NCI-H2171 treated with DMSO at 0.1 percent for 48 hours (cell line): ENCODE measurements around the gene C19orf47.

ENCODE experiments used
- DNase-seq: peaks from one replicate; lab custom pipeline; 2025; lab: John Stamatoyannopoulos, UW

The C19orf47 gene

GRCh38 chr19:40348125-40348913 lies at the start of gene C19orf47, which contains the start of gene PLD3:
Gene C19orf47 (minus strand): TSS chr19:40348397. CDS start chr19:40341857, 6,540 bp downstream.
Gene PLD3 (plus strand): TSS chr19:40348695. CDS start chr19:40366484, 17,789 bp downstream.
- DNase-seq, result peak; percentile 99

- no peak for DNase-seq
Observed at GRCh38 chr19:40397568-40397906, 49.3 kb upstream of the C19orf47 start.

GRCh38 chr19:40396886-40397567 lies 48.8 kb upstream of the C19orf47 start:
- DNase-seq, result no peak

- no peak for DNase-seq
Observed at GRCh38 chr19:40395956-40396355, 47.8 kb upstream of the C19orf47 start.

- DNase-seq, result no peak
Observed at GRCh38 chr19:40394816-40395210, 46.6 kb upstream of the C19orf47 start.

- DNase-seq, result no peak
Observed at GRCh38 chr19:40393894-40394815, 46.0 kb upstream of the C19orf47 start.

GRCh38 chr19:40392894-40393517 lies 44.8 kb upstream of the C19orf47 start:
- DNase-seq, result no peak

- no peak for DNase-seq
Observed at GRCh38 chr19:40392123-40392522, 43.9 kb upstream of the C19orf47 start.

GRCh38 chr19:40390084-40390742 lies 42.0 kb upstream of the C19orf47 start, which contains the start of gene HIPK4:
Gene HIPK4 (minus strand): TSS chr19:40390181. CDS start chr19:40389902, 279 bp downstream.
- DNase-seq, result no peak

GRCh38 chr19:40389404-40390083 lies 41.3 kb upstream of the C19orf47 start:
- no peak for DNase-seq

GRCh38 chr19:40388481-40388880 lies 40.3 kb upstream of the C19orf47 start:
- no peak for DNase-seq

- no peak for DNase-seq
Observed at GRCh38 chr19:40387155-40387554, 39.0 kb upstream of the C19orf47 start.

- no peak for DNase-seq
Observed at GRCh38 chr19:40383668-40384248, 35.6 kb upstream of the C19orf47 start.

GRCh38 chr19:40381321-40381720 lies 33.1 kb upstream of the C19orf47 start:
- DNase-seq, result no peak

GRCh38 chr19:40380199-40381037 lies 32.2 kb upstream of the C19orf47 start:
- no peak for DNase-seq

- no peak for DNase-seq
Observed at GRCh38 chr19:40379446-40380198, 31.4 kb upstream of the C19orf47 start.

GRCh38 chr19:40378509-40378908 lies 30.3 kb upstream of the C19orf47 start:
- no peak for DNase-seq

- DNase-seq, result no peak
Observed at GRCh38 chr19:40377876-40378385, 29.7 kb upstream of the C19orf47 start.
